H1 (cell line): Measurements from ENCODE around the gene OSMR. TPM values are rescaled to one million over a fixed set of nuclear protein-coding genes. Genes with fewer than 3 reads are reported as not detected.

ENCODE experiments used
- BCL11A ChIP-seq, 2 experiments: IDR thresholded peaks; one replicate each; pipeline ENCODE4 v1.6.1; 2011; ENCODE audit warnings: low read depth in 2 of 2, low read length in 2 of 2, mild to moderate bottlenecking in 2 of 2
- FOSL1 ChIP-seq: IDR thresholded peaks from 2 replicates; pipeline ENCODE4 v1.6.1; 2011; ENCODE audit warnings: mild to moderate bottlenecking, low read depth, low read length, moderate library complexity; ENCODE audit not compliant: insufficient read depth
- ZNF274 ChIP-seq: IDR thresholded peaks from 2 replicates; pipeline ENCODE4 v1.7.0; 2012; ENCODE audit warnings: low read length, borderline replicate concordance; ENCODE audit errors: extremely low read depth
- polyA plus RNA-seq, 7 experiments: library from polyadenylated mRNA; depleted of rRNA in 3 of 7; stranded (reverse) in 5 of 7; unstranded in 2 of 7; fragments of >200 nt in 5 of 7; fragments of 200-250 nt in 2 of 7; gene quantifications; 1 replicate in 5 of 7; 2 replicates in 1 of 7; 4 replicates in 1 of 7; pipeline versions ENCODE4 v1.2.1 to v1.2.3, GENCODE V29; 2011 to 2013; ENCODE audit warnings: missing spikeins in 2 of 7, mixed read lengths in 2 of 7
- total RNA-seq: library from RNA; stranded (reverse); fragmentation: NEBNext Ultra II Directional; extraction: Animal tissue kit (Norgen Biotek cat#: 25700); gene quantifications from 2 replicates; pipeline ENCODE4 v1.2.1, GENCODE V29; 2021

The OSMR gene
- total and polyA plus RNA-seq, 2 of the 8 experiments (the other 6 are each of a cell fraction or from before 2014, with no cell fraction given) = 2.3 to 2.6 TPM

DNA sequence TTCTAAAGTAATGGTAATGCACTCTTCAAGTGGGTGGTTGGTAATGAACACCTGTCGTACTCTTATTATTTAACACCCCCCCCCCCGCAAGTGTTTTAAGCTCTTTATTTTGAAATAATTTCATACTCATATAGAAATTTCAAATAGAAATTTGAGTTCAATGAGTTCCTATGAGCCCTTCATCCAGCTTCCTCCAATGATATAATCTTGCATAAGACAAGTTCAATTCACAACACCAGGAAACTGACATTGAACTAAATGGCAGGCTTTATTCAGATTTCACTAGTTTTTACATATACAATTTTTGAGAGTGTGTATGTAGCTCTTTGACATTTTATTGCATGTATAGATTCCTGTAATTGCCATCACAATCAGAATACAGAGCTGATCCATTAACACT lies 30.9 kb upstream of the OSMR start (continued):
- TF ChIP-seq ZNF274 (no peak), FOSL1 (no peak), BCL11A (IDR thresholded peaks at IDR 0.05; ENCODE audit: low read depth in 2 of 2, low read length in 2 of 2) (no peak)
- TF ChIP-seq, all 59 proteins: peak for 0
